ENCODE results near the gene NINJ1.
A peak's percentile ranks its signal among the peaks of the same experiment; 100 is the strongest.

NINJ1 gene

DNA sequence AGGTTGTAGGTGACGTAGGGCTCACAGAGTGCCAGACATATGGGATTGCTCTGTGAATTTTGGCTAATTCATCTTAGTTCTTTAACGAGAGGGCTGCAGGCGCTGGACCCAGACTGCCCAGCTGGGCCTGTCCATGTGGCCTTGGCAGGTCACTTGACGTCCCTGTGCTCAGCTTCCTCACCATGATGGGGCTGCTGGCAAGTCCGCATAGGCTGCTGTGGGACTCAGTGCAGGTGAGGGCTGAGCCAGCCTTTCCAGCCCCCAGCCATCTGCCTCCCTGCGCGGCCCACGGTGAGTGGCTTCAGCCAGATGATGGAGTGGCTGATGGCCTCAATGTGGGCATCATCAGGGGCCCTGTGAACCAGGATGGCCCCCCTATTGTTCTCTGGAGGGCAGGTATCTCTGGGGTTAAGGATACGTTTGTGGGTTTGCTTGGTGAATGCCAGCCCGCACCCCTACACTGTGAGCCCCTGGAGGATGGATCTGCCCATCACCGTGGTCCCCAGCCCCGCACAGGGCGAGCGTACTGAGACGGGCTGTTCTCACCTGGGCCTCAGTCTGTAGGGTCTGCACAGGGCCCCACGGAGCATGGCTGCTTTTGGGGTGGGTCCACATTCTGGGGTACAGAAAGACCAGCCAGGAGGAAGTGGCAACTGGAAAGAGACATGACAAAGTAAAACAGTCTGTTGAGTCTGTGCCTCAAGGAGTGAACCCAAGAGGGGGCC is 34.3 kb downstream of the NINJ1 start:
- DNase-seq (ENCODE audit: low read depth in 2 of 2) = no peak

DNA sequence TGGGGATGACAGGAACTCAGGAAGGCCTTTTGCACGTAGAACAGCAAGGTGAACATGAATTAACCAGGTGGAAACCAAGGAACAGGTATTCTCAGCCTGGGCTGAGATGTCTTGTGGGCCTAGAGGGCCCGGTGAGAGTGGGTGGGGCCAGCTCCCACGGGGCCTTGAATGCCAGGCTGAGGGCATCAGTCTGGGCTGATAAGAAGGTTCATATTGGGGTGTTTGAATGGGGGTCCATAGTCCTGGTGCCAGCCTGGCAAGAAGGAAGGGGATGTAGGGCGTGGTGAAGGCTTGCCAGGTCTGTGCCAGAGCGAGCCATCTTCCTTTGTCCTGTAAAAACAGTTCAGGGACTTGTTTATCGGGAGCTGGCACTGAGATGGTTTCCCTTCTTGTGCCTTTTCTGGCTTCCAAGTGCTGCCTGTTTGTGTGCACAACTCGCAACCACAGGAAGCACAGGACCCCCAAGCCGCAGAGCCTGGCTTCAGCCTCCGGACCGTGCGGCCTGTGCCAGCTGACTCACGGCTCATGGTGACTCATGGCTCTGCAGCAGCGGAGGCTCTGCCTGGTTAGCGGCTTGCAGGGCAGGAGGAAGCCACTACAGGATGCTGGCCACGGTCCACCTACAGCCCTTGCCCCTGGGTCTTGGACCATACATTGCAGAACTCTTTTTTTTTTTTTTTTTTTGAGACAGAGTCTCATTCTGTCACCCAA is 35.7 kb downstream of the NINJ1 start:
- peak; percentile 31 to 49 for DNase-seq (ENCODE audit: low read depth in 2 of 2)

DNA sequence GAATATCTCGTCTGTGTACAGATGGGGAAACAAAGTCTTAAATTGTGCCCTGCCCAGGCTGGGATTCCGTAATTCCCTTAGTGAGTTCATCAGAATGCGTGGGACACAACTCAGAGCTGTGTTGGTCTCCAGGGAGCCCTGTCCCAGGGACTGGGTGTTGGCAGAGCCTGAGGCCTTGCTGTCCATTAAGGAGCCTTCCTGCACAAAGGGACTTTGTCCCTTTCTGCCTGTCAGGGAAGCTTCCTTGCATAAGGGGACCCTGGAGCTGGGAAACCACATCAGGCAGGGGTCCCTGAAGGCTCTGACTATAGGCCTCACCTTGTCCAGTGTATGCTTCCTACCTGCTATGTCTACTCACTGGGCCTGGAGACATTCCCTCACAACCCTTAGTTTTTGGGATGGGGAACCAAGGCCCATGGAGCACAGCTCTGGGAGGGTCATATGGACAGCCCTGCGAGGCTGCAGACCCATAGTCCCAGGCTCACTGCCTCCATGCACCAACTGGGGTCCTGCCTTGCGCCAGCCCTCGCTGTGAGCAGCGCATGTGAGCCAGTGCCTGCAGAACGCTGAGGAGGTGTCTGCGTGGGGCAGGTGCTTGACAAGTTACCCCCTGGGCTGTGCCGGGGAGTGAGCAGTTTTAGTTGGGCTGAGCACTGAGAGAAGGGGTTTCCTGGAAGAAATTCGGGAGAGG is 36.4 kb downstream of the NINJ1 start:
- DNase-seq (ENCODE audit: low read depth in 2 of 2) = no peak

DNA sequence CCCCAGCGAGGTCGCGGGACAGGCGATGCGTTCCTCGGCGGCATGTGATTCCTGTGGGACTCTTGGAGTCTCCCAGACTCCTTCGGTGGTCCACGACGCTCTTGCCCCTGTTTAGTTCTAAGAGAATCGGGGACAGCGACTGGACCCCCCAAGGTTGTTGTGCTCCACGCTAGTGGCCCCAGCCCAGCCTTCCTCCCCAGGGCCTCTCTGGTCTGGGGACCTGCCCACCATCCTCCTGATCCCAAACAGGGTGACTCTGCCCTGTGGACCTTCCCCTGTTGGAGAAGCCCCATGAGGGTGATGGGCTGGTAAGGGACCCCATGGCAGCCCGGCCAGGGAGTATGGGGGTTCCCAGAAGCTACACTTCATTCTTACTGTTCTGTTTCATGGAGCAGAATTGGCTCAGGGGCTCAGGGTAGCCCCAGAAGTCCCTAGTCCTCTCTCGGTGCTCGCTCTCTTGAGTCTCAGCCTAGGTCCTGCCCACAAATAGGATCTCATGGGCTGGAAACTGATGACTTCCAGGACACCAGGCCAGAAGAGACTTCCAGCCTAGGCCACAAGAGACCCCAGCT is 37.2 kb downstream of the NINJ1 start:
- DNase-seq (ENCODE audit: low read depth in 2 of 2) = no peak

DNA sequence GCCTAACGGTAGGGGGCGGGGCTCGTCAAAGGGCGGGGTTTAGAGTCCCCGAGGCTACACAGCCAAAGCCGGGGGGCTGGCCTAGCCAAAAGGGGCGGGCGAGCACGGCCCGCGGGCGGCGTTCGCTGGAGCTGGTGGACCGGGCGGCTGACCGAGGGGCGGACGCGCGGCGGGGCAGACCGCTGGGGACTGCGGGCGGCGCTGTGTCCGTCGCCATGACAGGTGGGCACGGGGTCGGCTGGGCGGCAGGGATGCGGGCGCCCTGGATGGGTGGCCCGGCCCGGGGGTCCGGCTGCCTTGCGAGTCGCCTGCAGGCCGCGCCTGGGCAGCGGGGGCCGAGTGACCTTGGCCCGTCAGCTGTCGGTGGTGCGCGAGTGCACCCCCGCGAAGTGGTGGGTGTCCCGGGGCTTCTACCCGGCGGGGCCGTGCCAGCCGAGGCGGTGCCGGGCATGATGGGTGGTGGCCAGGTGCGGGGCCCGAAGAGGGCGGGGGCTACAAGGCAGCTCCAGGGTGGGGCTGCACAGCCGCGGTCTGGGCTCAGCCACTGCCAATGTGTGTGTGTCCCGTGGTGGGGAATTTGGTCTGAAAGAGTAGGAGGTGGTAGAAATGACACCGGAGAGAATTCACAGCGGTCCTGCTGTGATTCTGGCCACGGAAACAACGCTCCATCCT is 37.8 kb downstream of the NINJ1 start, which contains the start of gene CARD19:
TSS of gene CARD19 (plus strand) at position 87 of the 672 bp plus-strand sequence. CDS start at position 216, 129 bp downstream.
- DNase-seq (ENCODE audit: low read depth in 2 of 2) = no peak

DNA sequence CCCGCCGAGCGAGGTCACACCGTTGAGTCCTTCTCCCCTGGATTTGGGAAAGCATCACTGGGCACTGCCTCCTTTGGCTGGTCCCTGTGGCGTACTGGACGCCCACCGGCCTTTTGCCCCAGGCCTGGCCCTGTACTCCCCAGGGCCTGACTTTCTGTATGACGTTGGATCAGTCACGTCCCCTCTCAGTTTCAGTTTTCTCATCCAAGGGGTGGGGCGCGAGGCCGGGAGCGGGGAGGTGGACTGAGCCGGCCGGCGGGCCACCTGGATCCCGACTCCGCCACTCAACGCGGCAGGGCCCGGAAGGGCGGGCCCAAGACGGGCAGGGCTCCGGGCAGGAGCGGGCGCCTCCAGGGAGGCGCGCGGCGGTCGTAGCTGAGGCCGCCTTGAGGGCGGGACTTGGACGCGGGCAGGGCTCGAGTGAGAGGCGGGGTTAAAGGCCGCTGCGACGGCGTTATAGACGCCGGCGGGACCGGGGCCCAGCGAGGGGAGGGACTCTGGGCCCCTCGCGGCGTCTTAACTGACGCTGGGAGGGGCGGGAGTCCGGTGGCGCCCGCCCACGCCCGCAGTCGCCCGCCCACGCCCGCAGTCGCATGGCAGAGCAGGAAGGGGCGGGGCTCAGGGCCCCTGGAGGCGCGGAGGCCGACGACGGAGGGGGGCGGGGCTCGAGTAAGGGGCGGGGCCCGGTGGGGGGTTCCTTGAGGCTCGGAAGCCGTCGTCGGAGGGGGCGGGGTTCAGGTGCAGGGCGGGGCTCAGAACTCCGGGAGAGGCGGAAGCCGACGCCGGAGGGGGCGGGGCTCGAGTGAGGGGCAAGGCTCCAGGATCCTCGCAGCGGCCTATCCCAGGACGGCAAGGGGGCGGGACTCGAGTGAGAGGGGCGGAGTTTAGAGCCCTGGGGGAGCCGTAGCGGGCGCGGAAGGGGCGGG is 38.6 kb downstream of the NINJ1 start:
- peak; percentile 100 for DNase-seq (ENCODE audit: low read depth in 2 of 2)

DNA sequence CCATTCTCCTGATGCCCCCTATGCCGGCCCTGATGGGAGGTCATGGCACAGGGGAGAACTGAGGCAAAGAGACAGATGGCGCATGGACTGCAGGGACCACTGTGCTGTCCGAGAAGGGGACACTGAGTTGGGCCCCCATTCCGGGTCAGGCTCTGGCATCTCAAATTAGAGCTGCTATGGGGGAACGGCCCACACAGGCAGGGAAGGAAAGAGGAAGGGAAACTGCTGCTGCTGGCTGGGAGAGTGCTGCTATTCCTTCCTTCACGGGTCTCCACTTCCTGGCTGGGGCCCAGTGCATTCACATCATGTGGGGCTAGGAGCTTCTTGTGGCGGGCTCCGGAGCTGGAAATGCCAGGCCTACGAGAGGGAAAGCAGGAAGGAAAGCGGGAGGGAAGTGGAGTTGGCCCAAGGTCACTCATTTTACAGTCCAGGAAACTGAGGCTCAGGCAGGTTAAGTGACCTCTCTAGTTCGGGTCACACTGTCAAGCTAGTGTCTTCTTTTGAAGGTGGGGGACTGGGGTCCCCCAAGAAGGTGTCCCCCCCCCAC is 39.3 kb downstream of the NINJ1 start:
- no peak for DNase-seq (ENCODE audit: low read depth in 2 of 2)

DNA sequence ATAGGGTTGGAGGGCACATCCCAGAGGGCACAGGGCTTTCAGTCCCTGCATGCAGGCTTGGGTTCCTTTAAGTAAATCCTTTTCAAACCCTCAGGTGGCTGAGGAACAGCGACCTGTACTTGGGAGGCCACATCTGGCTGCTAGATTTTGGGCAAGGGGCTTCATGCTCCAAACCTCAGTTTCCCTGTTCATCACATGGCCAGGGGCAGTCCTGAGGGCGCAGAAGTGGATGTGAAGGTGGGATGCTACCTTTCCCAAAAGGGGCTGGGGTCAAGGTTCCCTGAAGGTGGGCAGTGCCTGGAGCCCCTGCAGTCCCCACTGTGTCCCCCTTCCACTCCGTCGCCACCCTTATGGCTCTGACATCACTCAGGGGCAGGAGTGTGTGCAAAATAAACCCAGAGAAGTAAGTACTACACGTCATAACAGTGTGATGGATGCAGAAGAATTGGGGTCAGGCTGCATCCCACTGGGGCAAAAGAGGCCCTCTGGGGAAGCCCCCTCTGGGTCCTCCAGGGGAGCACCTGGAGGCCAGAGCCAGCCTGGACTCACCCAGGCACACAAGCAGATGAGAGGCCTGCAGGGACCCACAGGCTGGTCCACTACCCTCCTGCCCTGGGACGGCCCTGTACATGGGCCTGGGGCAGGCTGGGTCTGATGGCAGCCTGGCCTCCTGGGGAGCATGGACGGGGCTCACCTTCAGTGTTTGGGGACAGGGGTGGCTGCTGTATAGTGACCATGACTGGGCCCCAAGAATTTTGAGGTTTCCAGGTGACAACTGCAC is 40.0 kb downstream of the NINJ1 start:
- DNase-seq (ENCODE audit: low read depth in 2 of 2) = no peak

DNA sequence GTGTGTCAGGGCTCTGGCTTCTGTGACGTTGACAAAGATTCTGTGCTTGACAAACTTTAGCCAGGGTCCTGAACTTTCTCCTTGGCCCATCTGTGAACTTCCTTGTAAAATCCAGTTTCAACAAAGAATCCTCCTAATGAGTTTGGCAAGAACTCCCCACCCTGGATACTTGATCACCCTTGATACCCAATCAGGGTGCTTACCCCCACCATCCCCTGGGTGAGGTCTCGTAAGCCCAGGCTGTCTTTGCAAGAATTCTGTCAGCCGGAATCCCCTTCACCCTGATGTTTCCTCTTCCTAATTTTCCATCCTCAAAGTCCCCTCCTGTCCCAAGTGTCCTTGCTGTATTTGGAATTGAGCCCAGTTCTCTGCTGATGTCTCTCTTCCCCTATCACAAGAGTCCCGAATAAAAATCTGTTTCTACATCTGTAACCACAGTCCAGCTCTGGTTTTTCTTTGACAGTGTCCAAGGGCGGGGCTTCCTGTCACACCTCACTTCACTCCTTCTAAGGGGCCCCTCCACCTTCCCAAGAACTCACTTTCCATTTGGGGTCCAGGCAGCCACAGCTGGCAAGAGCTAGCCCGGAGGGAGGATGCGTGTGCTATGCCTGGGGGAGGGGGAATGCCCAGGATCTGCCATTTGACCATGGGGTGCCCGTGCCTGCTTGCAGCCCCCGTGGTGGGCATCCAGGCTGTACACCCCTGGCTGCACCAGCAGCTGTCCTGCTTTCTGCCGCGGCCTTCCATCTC is 40.7 kb downstream of the NINJ1 start:
- DNase-seq (ENCODE audit: low read depth in 2 of 2) = no peak

DNA sequence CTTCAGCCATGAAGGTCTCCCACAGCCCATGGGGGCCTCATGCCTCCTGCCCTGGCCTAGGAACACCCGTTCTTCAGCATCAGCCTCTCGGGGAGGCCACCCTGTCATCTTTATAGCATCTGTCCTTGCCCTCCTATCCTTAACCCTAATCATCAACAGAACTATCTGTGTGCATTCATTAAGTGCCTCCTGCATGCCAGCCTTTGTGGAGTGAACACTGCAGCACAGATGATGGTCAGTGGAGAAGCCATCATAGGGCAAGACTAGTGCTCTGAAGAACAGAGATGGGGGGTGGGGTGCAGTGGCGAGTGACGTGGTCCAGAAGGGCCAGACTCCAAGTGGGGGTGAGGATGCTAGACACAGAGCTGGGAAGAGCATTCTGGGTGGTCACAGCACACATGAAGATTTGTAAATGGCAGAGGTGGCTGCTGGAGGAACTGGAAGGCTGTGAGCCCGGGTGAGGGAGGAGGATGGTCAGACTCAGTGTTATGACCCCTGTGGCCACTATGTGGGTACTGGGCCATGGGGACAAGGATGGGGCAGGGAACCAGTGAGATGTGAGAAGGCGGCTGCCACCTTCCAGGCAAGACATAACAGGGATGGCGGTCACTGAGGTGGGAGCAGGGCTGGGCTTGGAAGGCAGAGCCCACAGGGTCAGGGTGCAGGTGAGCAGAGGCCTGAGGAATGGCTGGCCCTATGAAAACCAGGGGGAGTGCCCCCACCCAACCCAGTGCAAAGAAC is 41.6 kb downstream of the NINJ1 start:
- no peak for DNase-seq (ENCODE audit: low read depth in 2 of 2)

DNA sequence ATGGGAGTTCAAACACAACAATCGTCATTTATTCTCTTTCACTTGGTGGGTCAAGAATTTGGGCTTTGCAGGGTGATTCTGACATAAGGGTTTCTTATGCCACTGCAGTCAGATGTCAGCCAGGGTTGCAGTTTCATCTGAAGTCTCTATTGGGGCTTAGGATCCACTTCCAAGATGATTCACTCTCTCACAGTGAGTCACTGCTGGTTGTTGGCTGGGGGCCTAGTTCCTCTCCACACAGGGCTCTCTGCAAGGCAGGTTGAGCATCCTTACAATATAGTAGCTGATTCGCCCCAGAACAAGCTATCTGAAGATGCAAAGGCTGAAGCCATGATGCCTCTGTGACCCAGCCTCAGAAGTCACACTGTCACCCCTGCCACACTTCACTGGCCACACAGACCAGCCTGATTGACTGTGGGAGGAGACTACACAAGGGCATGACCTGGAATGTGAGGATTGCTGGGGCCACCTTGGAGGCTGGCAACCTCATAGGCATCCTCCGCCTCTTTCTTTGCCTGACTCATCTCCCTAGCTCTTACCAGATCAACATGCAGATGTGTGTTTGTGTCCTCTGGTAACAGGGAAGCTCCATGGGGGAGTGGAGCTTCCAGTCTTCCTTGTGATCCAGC is 42.5 kb downstream of the NINJ1 start:
- peak; percentile 60 to 61 for DNase-seq (ENCODE audit: low read depth in 2 of 2)

DNA sequence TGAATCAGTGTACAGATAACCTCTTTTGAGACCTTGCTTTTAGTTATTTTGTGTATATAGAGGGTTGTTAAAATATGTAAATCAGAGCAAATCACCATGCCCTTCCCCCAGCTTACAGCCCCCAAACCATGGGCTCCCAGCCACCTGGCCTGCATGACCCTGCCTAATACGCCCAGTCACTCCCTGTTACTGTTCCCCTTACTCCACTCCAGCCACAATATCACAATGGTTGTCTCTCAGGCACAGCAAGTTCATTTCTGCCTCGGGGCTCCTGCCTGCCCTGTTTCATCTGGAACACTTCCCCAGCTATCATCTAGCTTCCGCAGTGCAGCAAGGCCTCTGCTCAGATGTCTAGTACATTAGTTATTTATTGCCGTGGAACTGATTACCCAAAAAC is 43.0 kb downstream of the NINJ1 start:
- DNase-seq (ENCODE audit: low read depth in 2 of 2) = no peak

DNA sequence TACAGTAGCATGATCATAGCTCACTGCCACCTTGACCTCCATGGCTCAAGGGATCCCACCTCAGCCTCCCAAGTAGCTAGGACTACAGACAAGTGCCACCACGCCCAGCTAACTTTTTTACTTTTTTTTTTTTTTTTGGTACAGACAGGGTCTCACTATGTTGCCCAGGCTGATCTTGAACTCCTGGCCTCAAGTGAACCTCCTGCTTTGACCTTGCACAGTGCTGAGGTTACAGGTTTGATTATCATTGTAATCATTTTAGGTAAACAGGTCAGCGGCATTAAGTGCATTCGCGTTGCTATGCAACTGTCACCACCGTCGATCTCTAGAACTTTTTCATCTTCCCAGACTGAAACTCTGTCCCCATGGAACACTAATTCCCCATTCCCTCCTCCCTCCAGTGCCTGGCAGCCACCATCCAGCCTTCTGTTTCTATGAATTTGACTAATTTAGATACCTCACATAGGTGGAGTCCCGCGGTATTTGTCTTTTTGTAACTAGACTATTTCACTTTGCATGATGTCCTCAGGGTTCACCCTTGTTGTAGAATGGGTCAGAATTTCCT is 43.9 kb downstream of the NINJ1 start:
- no peak for DNase-seq (ENCODE audit: low read depth in 2 of 2)

DNA sequence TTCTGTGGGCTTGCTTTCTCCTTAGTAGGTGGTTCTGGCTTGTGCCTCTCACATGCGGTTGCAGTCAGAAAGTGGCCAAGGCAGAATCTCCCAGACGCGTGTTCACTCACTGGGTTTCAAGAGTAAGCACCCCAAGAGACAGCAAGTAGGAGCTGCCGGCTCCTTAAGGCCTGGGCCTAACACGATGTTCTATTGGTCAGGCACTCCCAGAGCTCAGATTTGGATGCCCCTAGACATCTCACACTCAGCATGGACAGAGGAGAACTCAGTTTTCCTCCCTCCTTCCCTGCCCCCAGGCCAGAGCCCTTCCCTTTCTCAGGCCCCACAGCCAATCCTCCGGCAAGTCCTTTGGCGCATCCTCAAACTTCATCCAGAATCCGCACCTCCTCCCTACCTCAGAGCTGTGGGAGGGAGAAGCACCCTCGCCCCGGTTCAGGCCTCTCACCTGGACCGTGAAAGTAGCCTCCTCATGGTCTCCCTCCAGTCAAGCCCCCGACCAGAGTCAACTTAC is 44.5 kb downstream of the NINJ1 start:
- no peak for DNase-seq (ENCODE audit: low read depth in 2 of 2)

DNA sequence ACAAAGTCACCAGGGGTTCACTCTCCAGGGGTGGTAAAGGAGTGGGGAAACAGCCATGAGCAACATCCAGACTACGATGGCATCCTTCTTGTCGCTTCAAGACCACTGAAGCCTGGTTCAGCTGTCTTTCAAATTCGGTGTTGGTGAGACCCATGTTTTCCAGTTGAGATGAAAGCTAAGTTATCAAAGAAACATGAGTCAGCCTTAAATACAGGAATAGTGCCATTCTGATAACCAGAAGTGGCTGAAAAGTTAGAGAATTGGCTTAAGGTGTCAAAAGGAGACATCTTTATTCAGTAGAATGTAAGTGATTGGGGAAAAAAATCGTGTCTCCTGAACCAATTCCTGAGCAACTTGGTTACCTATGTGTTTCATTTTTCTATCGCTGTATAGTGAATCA is 45.0 kb downstream of the NINJ1 start:
- DNase-seq (ENCODE audit: low read depth in 2 of 2) = no peak

DNA sequence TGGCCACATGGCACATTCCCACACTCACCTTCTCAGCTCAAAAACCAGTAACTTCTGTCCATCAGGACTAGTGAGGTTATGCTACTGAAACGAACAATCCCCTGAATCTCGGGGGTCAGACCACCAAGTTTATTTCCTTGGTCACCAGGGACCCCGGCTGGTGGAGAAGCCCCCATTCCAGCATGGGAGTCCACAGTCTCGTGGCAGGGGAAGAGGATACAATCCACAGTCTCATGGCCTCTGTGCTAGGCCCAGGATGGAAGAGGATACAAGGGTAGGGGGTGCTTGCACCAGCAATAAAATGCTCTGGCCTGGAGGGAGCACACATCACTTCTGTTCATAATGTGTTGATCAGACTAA is 45.4 kb downstream of the NINJ1 start:
- DNase-seq (ENCODE audit: low read depth in 2 of 2) = no peak

DNA sequence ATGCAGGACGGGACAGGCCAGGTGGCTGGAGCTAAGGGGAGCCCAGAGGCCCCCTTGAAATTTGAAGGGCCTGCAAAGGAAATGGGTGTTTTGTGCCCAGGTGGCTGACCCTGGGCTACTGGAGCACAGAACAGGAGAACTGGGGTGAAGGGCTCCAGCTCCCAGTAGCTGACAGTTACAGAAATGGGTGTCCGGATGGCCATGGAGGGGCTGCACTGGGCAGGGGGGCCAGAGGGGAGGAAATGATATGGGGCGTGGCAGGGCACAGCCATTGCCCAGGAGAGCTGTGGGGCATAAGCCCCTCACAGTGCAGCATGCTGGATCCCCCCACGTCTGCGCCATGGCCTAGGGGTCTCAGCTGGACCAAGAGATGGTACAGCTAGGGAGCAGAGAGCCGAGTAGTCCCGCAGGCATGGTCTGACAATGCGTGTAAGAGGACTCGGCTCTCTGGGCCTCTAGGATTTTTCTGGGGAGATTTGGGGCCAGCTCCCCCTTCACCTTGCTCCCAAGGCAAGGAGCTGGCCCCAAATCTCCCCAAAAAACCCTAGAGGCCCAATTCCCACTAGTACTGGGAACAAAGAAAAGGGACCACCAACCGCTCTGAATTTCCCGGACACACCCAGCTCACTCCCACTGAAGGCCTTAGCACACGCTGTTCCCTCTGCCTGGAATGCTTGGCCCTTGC is 45.9 kb downstream of the NINJ1 start:
- no peak for DNase-seq (ENCODE audit: low read depth in 2 of 2)
